Measurements from ENCODE around the gene LPCAT2.

Gene LPCAT2

GRCh38 chr16:55567382-55567781, 58.5 kb downstream of the LPCAT2 start:
- ATAC-seq = no peak
- TF ChIP-seq SNAI2 (CRISPR knock-in tag; IDR thresholded peaks at IDR 0.05) (no peak), BACH2 (CRISPR knock-in tag; IDR thresholded peaks at IDR 0.05; ENCODE audit: borderline replicate concordance) (no peak), ISL1 (CRISPR knock-in tag; IDR thresholded peaks at IDR 0.05) (no peak)

GRCh38 chr16:55568207-55568606, 59.3 kb downstream of the LPCAT2 start:
- no peak for ATAC-seq

GRCh38 chr16:55569025-55569424, 60.2 kb downstream of the LPCAT2 start:
- ATAC-seq = no peak
- TF ChIP-seq RARB (CRISPR knock-in tag; IDR thresholded peaks at IDR 0.05) (no peak), ZC3H10 (CRISPR knock-in tag; IDR thresholded peaks at IDR 0.05) (no peak), POU6F1 (CRISPR knock-in tag; IDR thresholded peaks at IDR 0.05; ENCODE audit: borderline replicate concordance, low read depth) (no peak), ESRRG (CRISPR knock-in tag; IDR thresholded peaks at IDR 0.05) (no peak), PATZ1 (CRISPR knock-in tag; IDR thresholded peaks at IDR 0.05; ENCODE audit: borderline replicate concordance) (no peak), GLIS3 (CRISPR knock-in tag; IDR thresholded peaks at IDR 0.05) (no peak), ARNTL (CRISPR knock-in tag; IDR thresholded peaks at IDR 0.05; ENCODE audit: borderline replicate concordance, low read depth) (no peak), PPARA (CRISPR knock-in tag; IDR thresholded peaks at IDR 0.05; ENCODE audit: borderline replicate concordance) (no peak), BACH2 (CRISPR knock-in tag; IDR thresholded peaks at IDR 0.05; ENCODE audit: borderline replicate concordance) (no peak), ZFP3 (CRISPR knock-in tag; IDR thresholded peaks at IDR 0.05) (no peak), ISL1 (CRISPR knock-in tag; IDR thresholded peaks at IDR 0.05) (no peak), ZNF8 (CRISPR knock-in tag; IDR thresholded peaks at IDR 0.05) (no peak)

More at GRCh38 chr16:55568207-55568606, 59.3 kb downstream of the LPCAT2 start:
- TF ChIP-seq TOX (CRISPR knock-in tag; IDR thresholded peaks at IDR 0.05; ENCODE audit: borderline replicate concordance) (no peak), ISL1 (CRISPR knock-in tag; IDR thresholded peaks at IDR 0.05) (no peak), RARB (CRISPR knock-in tag; IDR thresholded peaks at IDR 0.05) (no peak), ARNTL (CRISPR knock-in tag; IDR thresholded peaks at IDR 0.05; ENCODE audit: borderline replicate concordance, low read depth) (no peak), OSR1 (CRISPR knock-in tag; IDR thresholded peaks at IDR 0.05) (no peak), SNAI2 (CRISPR knock-in tag; IDR thresholded peaks at IDR 0.05) (no peak), PATZ1 (CRISPR knock-in tag; IDR thresholded peaks at IDR 0.05; ENCODE audit: borderline replicate concordance) (no peak), ESRRG (CRISPR knock-in tag; IDR thresholded peaks at IDR 0.05) (no peak), ZNF8 (CRISPR knock-in tag; IDR thresholded peaks at IDR 0.05) (no peak), CREB5 (CRISPR knock-in tag; IDR thresholded peaks at IDR 0.05; ENCODE audit: low read depth) (no peak), TSHZ2 (CRISPR knock-in tag; IDR thresholded peaks at IDR 0.05) (no peak), GLIS3 (CRISPR knock-in tag; IDR thresholded peaks at IDR 0.05) (no peak), ZNF565 (CRISPR knock-in tag; conservative IDR thresholded peaks at IDR 0.05; ENCODE audit: low read depth) (no peak), PPARA (CRISPR knock-in tag; IDR thresholded peaks at IDR 0.05; ENCODE audit: borderline replicate concordance) (no peak), CSRNP3 (CRISPR knock-in tag; IDR thresholded peaks at IDR 0.05) (no peak), CSDC2 (CRISPR knock-in tag; IDR thresholded peaks at IDR 0.05) (no peak)
